HG03045 (cell line): Measurements from ENCODE around the gene PARD3B.

Source experiments
- ATAC-seq: cut with Tn5 transposase; IDR thresholded peaks from one replicate; pipeline ENCODE4 v1.9.1; 2021; ENCODE audit warnings: mild to moderate bottlenecking, moderate library complexity; ENCODE audit not compliant: unreplicated experiment

PARD3B gene

DNA sequence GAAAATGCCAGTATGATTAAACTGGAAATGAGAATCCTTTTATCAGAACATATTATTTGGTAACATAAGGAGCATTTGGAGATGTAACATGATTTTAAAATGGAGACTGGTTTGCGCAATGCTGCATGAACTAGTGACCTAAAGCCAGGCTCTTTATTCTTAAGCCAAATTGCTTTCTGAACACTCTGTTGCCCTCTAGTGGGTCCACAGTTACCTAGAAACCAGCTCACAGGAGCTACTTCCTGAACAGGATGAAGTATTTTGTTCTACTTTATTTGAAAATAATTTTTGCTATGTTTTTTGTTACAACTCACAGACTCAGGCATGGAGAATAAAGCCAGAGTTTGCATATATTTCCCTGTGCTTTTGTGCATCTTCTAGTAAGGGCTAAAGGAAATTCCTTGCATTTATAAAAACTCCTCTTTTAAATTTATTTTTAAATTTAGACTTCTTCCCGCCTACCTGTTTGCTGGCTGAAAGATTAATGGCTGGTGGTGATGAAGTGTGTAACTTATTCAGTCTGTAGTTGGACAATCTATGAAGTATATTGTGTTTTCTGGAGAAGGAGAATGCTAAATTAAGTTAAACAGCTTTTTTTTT, 146.7 kb downstream of the PARD3B start:
- ATAC-seq, result no peak

DNA sequence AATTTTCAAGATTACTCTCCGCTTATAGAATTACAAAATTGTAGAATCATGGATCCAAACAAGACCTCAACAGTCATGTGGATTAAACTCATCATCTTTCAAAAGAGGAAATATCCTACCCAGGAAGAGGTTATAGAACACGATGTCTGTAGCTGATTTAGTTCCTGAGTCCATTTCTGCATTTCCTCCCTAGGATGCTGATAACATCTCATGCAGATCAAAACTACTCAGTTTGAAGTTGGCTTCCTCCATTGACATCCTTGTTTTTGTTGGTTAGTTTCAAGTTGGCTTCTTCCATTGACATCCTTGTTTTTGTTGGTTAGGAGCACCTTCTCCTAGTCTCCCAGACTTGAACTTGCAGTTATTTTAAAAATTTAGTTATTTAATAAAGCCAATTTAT, 147.5 kb downstream of the PARD3B start:
- ATAC-seq, result no peak

DNA sequence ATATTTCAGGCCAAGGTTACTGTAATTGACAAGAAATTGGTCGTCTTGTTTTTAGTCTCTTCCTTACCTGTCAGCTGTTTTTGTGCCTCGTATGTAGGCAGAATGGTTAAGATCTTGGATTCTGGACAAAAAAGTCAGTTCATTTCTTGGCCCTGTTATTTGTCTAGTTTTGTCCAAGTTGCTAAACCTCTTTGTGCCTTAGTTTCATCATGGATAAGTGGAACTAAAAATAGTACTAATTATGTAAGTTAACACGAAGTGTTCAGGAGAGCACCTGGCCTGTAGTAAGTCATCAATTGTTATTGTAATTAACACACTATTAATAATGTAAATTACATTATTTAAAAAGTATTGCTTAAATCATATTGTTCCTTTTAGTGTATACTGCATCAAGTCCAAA, 148.0 kb downstream of the PARD3B start:
- no peak for ATAC-seq

DNA sequence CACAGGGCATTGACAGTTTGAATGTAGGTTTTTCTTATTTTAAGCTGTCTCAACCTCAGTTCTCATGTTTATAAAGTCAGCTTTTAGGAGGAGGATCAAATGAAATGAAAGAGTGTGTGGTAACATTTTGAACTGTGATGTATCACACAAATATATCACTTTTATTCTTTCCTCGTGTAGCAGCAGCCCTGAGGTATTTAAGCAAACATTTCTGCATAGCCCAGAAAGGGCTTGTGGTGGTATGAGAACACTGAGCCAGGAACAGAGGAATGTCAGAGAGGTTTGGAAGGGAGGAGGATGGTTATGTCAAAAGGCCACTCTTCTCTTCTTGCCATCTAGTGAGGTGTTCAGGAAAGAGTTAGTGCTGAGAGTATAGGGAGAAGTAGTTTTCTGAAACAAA, 150.2 kb downstream of the PARD3B start:
- ATAC-seq, result no peak

DNA sequence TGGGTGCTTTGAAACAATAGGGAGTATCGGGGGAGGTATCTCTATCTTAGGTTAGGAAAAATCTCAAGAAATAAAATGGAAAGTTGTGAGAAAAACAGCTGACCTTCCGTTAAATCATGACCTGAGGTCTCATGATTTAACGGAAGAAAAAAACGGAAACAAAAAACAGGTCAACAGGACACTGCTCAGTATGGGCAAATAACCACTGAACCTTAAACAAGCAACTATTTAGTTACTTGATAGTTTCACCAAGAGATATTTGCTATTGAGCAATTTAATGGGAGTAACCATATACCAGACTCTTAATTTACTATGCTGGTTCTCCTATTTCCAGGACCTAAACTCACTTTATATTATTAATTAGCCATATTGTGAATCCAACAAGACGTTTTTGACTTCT, 150.8 kb downstream of the PARD3B start:
- ATAC-seq, result no peak

DNA sequence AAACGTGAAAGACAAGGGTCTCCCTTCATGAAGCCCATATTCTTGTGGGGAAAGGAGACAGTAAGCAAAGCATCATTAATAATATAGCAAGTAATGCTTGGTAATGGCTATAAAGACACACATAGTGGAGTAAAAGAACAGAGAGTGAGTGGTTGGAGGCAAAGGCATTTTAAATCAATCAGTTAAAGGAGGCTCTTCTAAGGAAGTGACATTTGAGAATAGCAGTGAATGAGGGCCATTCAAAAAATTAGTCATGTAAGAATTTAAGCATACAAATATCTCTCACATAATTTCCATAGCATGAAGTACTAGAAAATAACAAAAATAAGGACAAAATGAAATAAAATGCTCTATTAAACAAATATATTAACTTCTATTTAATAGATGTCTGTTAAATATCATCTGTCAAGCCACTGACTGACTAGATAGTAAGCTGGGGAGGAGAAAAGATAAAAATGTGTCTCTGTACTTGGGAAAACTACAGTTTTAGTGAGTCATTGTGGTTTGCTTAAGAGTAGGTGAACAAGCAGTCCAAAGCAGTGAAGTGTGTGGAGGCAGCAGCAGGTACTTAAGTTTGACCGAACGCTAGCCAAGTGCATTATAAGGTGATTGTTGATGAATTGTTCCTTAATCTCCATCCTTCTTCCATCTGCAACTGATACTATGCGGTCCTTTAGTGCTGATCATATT, 160.1 kb downstream of the PARD3B start:
- ATAC-seq, result no peak

GRCh38 chr2:204706939-204707338, 161.7 kb downstream of the PARD3B start:
- ATAC-seq, result no peak

DNA sequence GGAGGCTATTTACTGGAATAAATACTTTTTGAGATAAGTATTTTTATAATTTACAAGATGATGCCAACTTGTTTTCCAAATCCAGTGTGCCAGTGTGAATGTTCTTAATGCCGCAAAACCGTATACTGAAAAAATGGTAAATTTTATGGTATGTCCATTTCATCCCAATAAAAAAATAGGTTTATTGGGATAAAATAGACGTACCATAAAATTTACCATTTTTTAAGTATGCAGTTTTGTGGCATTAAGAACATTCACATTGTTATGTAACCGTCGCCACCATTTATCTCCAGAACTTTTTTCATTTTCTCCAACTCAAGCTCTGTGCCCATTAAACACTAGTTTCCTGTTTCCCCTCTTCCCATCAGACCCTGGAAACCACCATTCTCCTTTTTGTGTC, 167.9 kb downstream of the PARD3B start:
- ATAC-seq, result no peak

DNA sequence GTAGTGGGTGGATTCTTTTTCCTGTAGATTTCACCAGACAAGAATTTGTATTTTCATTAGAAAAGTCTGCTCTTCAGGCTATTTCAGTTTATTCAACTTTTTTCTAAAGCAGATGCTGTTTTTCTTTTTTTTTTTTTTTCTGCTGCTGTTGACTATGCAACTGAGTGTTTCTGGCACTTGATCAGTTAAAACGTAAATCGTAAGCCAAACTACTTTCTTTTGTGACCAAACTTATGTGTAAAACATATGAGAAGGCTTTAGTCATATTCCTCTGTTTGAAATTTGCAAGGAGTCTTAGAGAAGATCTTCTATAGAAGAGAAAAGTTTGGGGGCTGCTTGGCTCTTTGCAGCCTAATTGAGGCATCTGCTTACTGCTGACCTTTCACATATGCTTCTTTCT, 170.1 kb downstream of the PARD3B start:
- ATAC-seq, result no peak

DNA sequence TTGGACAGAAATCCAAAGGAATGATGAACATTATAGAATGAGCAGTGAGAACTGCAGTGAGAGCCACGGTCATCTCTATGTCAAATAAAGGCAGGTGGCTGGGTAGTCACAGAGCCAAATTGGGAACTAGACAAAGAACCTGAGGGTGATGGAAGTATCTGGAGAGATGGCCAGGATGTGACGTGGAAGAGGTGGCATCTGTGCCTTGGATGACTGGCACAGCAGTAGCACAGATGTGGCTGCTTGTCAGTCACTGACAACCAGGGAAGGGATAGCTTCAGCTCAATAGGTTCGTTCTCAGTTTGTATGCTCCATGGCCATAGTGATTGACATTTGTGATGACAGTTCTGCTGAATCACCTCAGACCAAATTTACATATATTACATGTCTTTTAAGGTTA, 172.3 kb downstream of the PARD3B start:
- no peak for ATAC-seq

- no peak for ATAC-seq
Measured at GRCh38 chr2:204718607-204719006, 173.3 kb downstream of the PARD3B start.

- ATAC-seq, result no peak
Measured at GRCh38 chr2:204720874-204721273, 175.6 kb downstream of the PARD3B start.

DNA sequence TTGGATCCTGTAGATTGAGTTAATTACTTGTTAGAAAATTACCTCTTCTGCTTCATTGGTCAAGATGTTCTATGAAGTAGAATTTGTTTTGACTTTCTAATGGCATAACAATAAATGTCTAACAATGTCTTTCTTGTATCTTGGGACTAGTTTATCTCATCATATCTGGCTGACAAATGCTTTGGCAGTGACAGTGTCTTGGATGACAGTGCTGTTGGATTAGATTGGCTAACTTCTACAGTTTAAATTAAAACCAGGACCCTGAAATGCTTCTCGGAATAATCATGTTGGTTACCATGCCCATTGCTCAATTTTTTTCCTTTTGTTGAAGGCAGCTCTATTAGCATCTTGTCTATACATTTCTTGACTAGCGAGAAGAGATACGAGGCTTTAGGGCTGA, 176.9 kb downstream of the PARD3B start:
- ATAC-seq, result no peak

- ATAC-seq, result no peak
Measured at GRCh38 chr2:204722691-204723090, 177.4 kb downstream of the PARD3B start.

GRCh38 chr2:204725693-204726360, 180.6 kb downstream of the PARD3B start:
- ATAC-seq, result no peak

- ATAC-seq, result no peak
Measured at GRCh38 chr2:204726831-204727230, 181.6 kb downstream of the PARD3B start.

DNA sequence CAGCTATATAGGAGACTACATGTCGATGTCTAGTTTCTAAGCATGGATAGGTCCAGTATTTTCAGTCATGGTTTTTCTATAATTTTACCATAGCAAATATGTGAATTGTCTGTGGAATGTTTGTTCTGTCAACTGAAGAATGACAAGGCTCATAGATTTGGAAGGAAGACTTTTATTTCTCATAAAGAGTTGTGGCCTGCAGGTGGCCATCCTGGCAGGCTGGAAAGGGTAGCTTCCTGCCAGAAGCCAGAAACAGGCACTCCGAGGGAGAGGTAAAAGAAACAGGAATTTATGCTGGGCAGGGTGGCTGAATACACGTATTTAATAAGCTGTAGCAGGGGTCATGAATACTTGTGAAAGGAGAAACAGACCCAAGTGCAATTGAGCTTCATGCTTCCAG, 182.1 kb downstream of the PARD3B start:
- ATAC-seq, result no peak

DNA sequence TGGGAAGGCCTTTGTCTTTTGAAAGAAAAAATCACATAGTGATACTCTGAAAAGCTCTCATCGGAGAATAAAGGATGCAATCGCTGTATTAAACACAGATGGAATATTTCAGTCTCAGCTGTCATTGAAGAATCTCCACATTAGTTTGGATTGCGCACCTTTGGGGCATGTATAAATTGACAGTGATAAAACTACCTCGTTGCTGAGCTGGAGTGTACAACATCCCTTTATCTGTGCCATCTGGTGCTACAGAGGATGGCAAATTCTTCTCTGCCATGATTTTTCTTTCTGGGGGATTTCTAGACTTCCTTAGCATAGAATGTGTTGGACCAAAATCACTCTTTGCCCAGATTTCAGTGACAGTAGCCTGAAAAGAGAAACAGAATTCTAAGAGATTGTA, 185.3 kb downstream of the PARD3B start:
- no peak for ATAC-seq

- ATAC-seq, result no peak
Measured at GRCh38 chr2:204732019-204732418, 186.7 kb downstream of the PARD3B start.

- ATAC-seq, result no peak
Measured at GRCh38 chr2:204737296-204737695, 192.0 kb downstream of the PARD3B start.

- no peak for ATAC-seq
Measured at GRCh38 chr2:204738721-204739120, 193.4 kb downstream of the PARD3B start.

GRCh38 chr2:204743393-204743960, 198.2 kb downstream of the PARD3B start:
- ATAC-seq, result no peak
